Measurements from ENCODE around the gene FOCAD. TPM values are rescaled to one million over a fixed set of nuclear protein-coding genes. Genes with fewer than 3 reads are reported as not detected.

Gene FOCAD
- total and polyA plus RNA-seq, 10 of the 15 experiments (the other 5 are each of a cell fraction or from before 2014, with no cell fraction given): 13.7 to 93.0 (median 41.8) TPM

GRCh38 chr9:20749496-20750198, 65.6 kb downstream of the FOCAD start:
- no peaks in the 10 kb centered on the region for H3K27me3 ChIP-seq (replicated peaks in 1 of 2; ENCODE audit: control insufficient read depth in 2 of 2, insufficient read depth in 2 of 2, low read length in 1 of 2)
- no peak for ATAC-seq
- ChIA-PET CTCF (interaction anchor here (0.7 to 1.2 kb wide), 2 partner anchors 20 to 182 kb away, joined by 3 read pairs; no protein-coding TSS in a partner anchor), SMC1A (ENCODE audit: uncharacterized antibody, unreplicated experiment) (interaction anchor here (1.1 to 1.4 kb wide), 2 partner anchors 10 to 312 kb away, joined by 3 to 4 read pairs; no protein-coding TSS in a partner anchor), RAD21 (ENCODE audit: unreplicated experiment) (interaction anchor here (1.1 kb wide), 1 partner anchor 125 kb away, joined by 3 read pairs; no protein-coding TSS in a partner anchor), POLR2A (no interaction called here)
- TF ChIP-seq ZBED1 (IDR thresholded peaks at IDR 0.05; ENCODE audit: borderline replicate concordance): no peak
- TF ChIP-seq SMAD1 (IDR thresholded peaks at IDR 0.05; ENCODE audit: low read depth, partially characterized antibody): no peak
- no peak for TF ChIP-seq CBX3 (IDR thresholded peaks at IDR 0.05; ENCODE audit: borderline replicate concordance, low read depth)
- TF ChIP-seq CBX5 (IDR thresholded peaks at IDR 0.05; ENCODE audit: low read depth): no peak
- TF ChIP-seq ZNF274 (IDR thresholded peaks at IDR 0.05; ENCODE audit: insufficient read depth, insufficient read length): no peak
- TF ChIP-seq RAD51 (IDR thresholded peaks at IDR 0.05): no peak
- no peak for TF ChIP-seq ZNF592 (IDR thresholded peaks at IDR 0.05)
- no peak for TF ChIP-seq LARP7 (IDR thresholded peaks at IDR 0.05)
- no peak for TF ChIP-seq ZSCAN29 (IDR thresholded peaks at IDR 0.05)
- TF ChIP-seq ETV6 (conservative IDR thresholded peaks at IDR 0.05 in 1 of 2, IDR thresholded peaks at IDR 0.05 in 1 of 2; ENCODE audit: borderline replicate concordance in 1 of 2, low read depth in 1 of 2): no peak
- no peak for TF ChIP-seq SIX5 (IDR thresholded peaks at IDR 0.05; ENCODE audit: low read depth, low read length, severe bottlenecking)
- no peak for TF ChIP-seq PAX5 (IDR thresholded peaks at IDR 0.05; ENCODE audit: borderline replicate concordance, low read depth, low read length)
- H3K4me2 ChIP-seq (ENCODE audit: control insufficient read depth, insufficient read depth): no peak overlapping the region
- intact Hi-C loops (cut with micrococcal nuclease; ENCODE audit: unreplicated experiment) (no loop called here), in situ Hi-C loops (cut with MboI) (no loop called here)
- no peaks in the 10 kb centered on the region for H3K4me1 ChIP-seq (ENCODE audit: control insufficient read depth, insufficient read depth, low read length)
- no peaks in the 10 kb centered on the region for H3K36me3 ChIP-seq (ENCODE audit: control insufficient read depth in 2 of 2, insufficient read depth in 2 of 2, low read length in 1 of 2)
- H3K4me3 ChIP-seq: no peak overlapping the region
- H4K20me1 ChIP-seq (ENCODE audit: control insufficient read depth, insufficient read depth): no peaks in the 10 kb centered on the region
- H3K27ac ChIP-seq (ENCODE audit: control insufficient read depth, insufficient read depth): no peak overlapping the region
- no peak for DNase-seq (ENCODE audit: low read depth, low spot score)
- H3K9ac ChIP-seq (ENCODE audit: control insufficient read depth, insufficient read depth, low read length): no peak overlapping the region
- BruUV-seq (replicated peaks): no TSS peak
- no peaks in the 10 kb centered on the region for H3K9me3 ChIP-seq (replicated peaks; ENCODE audit: control insufficient read depth, insufficient read depth, low read length)
- no peak for FAIRE-seq
- WGBS (ENCODE audit: insufficient coverage, insufficient replicate concordance, low lambda C conversion rate, missing lambda C conversion rate): 95% methylated on average over 1 of the region's 1 CpG
- no peaks in the 10 kb centered on the region for H3K79me2 ChIP-seq (ENCODE audit: control insufficient read depth, insufficient read depth, low read length)
- H2AFZ ChIP-seq (ENCODE audit: control insufficient read depth, low read depth, low read length): no peak overlapping the region
